ENCODE results near the gene WDR1.

Gene WDR1

DNA sequence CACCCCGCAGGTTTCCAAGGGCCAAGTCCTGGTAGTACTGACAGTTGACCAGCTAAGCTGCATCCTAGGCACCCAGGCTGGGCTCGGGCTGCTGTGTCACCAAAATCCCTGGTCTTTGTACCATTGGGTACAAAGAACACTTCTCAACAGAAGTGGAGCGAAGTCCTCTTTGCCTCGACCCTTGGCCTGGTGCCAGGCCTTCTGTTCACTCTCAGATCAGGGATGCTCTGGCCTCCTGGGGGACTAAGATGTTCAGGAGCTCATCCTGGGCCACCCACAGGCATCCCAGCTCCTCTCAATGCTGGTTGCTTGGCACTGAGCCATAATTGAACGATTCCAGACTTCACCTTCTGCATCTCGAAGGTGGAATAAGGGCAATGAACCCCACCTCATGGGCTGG, 81.5 kb downstream of the WDR1 start:
- TF ChIP-seq GATA3 (IDR thresholded peaks at IDR 0.05; ENCODE audit: low read depth, low read length) (no peak), GATA2 (IDR thresholded peaks at IDR 0.05; ENCODE audit: low read depth, low read length) (no peak)

DNA sequence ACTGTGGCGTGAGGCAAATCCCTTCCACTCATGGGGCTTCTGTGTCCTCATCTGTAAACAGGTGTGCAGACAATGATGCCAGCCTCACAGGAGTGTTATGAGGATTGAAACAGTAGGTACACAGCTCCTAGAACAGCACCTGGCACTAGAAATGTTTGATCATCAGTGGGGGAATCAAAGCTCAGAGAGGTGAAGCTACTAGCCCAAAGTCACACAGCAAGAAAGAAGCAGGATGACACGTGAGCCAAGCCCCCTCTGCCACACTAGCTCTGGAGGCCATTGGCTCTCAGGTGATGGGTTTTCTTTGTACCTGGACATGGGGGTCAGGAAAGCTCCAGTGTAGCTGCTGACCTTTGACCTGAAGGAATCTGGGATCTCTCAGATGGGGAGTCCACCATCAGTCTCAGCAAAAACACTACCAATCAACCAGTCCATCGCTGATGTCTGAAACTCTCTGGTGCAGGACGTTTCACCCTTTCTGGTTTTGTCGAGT, 81.9 kb downstream of the WDR1 start:
- no peak for TF ChIP-seq GATA3 (IDR thresholded peaks at IDR 0.05; ENCODE audit: low read depth, low read length)
- no peak for TF ChIP-seq GATA2 (IDR thresholded peaks at IDR 0.05; ENCODE audit: low read depth, low read length)

DNA sequence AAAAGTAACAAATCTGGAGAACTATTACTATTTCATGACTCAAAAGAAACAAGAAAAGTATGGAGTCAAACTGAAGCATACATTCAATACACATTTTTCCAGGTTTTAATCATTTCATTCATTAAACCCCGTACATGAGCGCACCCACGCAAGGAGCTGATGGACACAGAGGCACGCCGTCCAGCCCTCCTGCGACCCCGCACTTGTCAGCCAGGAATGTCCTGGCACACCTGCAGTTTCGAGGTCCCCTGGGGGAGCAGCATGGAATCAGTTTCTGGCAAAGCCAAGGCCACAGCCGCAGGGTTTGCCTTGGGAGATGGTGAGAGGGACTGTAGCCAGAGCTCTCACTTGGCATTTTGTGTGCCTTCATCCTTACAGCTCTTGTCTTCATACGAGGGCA, 82.5 kb downstream of the WDR1 start:
- TF ChIP-seq GATA3 (IDR thresholded peaks at IDR 0.05; ENCODE audit: low read depth, low read length) (no peak), GATA2 (IDR thresholded peaks at IDR 0.05; ENCODE audit: low read depth, low read length) (no peak)

DNA sequence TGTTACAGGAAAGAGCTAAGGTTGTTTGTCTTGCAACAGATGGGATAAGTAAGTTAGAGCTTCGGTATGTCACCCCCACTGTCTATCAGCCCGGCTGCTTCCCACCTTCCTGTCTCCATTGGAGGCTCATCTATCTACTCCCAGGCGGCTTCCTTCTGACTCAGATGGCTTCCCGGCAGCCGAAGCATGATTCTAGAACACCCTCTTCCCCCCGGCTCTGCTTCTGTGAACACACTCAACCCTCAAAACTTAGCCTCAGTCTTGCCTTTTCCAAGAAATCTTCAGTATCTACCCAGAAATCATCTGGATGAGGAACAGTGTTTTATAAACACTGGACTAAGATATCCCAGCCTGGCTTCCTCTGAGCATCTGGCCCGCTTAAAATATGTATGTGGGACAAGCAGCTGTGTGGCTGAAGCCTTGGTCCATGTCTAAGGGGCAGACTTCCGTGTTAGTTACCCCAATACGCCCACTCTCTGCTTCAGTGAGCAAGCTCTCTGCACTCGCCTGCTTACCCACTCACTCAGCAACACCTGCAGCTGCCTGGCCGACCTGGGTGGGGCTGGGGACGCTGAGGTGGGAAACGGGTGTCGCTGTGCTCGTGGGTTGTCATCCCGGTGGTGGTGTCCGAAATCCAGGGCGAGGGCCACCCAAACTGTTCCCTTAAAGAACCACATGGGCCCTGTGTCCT, 83.3 kb downstream of the WDR1 start:
- TF ChIP-seq GATA3 (IDR thresholded peaks at IDR 0.05; ENCODE audit: low read depth, low read length) (no peak), GATA2 (IDR thresholded peaks at IDR 0.05; ENCODE audit: low read depth, low read length) (no peak)

- TF ChIP-seq GATA3 (IDR thresholded peaks at IDR 0.05; ENCODE audit: low read depth, low read length) (no peak), GATA2 (IDR thresholded peaks at IDR 0.05; ENCODE audit: low read depth, low read length) (no peak)
These were observed 84.0 kb downstream of the WDR1 start for GRCh38 chr4:10032625-10033024.

DNA sequence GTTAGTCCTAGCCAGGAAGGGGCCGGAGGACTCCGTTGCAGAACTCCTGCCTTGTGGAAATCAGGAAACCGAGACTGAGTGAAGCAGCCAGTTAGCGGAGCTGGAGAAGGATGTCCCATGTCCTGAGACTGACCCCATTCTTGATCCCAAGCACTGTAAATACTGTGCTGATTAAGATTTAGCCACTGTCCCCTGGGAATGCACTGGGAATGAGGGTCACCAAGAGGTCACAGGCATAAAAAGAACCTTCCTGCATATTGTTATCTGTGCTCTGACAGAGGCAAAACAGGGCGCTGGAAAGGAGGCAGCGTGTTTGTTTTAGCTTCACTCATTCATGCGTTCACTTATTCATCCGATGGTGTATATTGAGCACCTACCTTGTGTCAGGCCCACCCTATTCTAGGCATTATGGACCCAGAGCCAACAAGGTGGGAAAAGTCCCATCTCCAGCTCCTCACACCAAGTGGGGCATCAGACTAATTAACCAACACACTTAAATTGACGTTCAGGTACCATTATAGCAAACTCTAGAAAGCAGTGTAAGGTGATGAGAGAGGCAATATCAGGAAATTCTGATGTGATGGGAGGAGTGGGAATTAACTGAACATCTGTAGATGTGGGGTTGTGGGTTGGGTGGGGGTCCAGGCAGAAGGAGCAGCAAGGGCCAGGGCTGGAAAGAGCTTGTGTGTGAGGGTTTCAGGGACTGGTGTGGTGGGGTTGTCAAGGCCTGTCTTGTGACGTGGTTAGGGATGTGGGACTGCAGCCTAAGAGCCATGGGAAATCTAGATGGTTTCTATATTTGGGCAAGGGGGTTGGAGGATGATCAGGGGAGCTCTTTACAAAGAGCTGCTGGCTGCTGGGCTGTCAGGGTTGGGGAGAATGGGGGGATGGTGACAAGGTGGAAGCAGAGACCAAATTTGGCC, 84.7 kb downstream of the WDR1 start:
- TF ChIP-seq GATA2 (IDR thresholded peaks at IDR 0.05; ENCODE audit: low read depth, low read length) (no peak), GATA3 (IDR thresholded peaks at IDR 0.05; ENCODE audit: low read depth, low read length) (no peak)

GRCh38 chr4:10030972-10031667, 85.5 kb downstream of the WDR1 start:
- TF ChIP-seq GATA3 (IDR thresholded peaks at IDR 0.05; ENCODE audit: low read depth, low read length) (no peak), GATA2 (IDR thresholded peaks at IDR 0.05; ENCODE audit: low read depth, low read length) (no peak)

GRCh38 chr4:10029403-10029802, 87.2 kb downstream of the WDR1 start:
- no peak for TF ChIP-seq GATA2 (IDR thresholded peaks at IDR 0.05; ENCODE audit: low read depth, low read length)
- no peak for TF ChIP-seq GATA3 (IDR thresholded peaks at IDR 0.05; ENCODE audit: low read depth, low read length)

DNA sequence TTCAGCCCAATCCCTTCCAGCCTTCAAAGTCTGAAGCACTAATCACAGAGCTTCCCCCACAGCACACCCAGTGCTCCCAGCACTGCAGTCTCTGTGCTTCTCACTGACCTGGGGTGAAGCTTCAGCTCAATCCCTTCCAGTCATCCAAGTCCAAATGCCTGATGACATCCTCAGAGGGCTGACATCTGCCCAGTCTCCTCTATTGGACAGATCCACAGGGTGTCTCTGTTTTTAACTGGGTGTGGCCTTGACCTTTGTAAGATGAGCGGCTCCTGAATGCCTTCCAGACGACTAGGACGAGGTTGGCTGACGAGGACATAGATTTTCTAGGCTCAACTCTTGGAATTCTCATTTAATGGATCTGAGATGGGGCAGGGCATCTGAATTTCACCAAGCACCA, 87.7 kb downstream of the WDR1 start:
- TF ChIP-seq GATA2 (IDR thresholded peaks at IDR 0.05; ENCODE audit: low read depth, low read length) (no peak), GATA3 (IDR thresholded peaks at IDR 0.05; ENCODE audit: low read depth, low read length) (no peak)

DNA sequence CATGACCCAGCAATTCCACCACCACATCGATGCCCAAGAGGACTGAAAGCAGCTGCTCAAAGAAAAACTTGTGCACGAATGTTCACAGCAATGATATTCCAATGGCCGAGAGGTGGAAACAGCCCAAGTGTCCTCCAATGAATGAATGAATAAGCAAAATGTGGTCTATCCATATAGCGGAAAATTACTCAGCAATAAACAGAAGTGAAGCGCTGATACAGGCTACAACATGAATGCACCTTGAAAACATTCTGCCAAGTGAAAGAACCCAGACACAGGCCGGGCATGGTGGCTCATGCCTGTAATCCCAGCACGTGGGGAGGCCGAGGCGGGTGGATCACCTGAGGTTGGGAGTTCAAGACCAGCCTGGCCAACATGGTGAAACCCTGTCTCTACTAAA, 90.1 kb downstream of the WDR1 start:
- TF ChIP-seq GATA2 (IDR thresholded peaks at IDR 0.05; ENCODE audit: low read depth, low read length) (no peak), GATA3 (IDR thresholded peaks at IDR 0.05; ENCODE audit: low read depth, low read length) (no peak)

DNA sequence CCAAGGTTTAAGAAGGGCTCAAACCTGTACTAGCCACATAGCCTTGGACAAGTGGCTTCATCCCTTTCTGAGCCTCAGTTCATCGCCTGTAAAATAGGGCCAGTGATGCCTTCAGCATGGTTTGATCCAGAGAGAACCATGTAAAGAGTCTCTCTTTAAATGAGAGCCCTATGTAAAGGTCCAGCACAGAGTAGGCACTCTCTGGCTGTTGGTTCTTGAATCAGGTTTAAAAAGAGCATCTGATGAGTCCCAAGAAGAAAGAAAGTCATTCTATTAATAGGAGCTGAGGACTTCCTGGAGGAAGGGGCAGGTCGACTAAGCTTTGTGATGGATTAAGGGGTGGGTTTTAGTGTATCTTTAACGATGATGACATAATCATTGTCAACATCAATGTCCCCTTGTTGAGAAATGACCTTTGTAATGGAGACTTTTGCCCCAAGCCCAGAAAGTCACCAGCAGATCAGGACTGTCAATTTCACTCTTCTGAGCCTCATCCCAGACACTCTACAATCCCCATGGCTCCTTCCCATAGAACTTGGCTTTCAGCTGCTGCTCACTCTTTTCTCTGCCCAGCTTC, 91.3 kb downstream of the WDR1 start:
- TF ChIP-seq GATA2 (IDR thresholded peaks at IDR 0.05; ENCODE audit: low read depth, low read length) (no peak), GATA3 (IDR thresholded peaks at IDR 0.05; ENCODE audit: low read depth, low read length) (no peak)

Measured in SH-SY5Y (cell line).